Fibroblast of skin of right quadriceps (primary cell): Measurements from ENCODE around the gene PIK3R2.
A peak's percentile ranks its signal among the peaks of the same experiment; 100 is the strongest.
"Not testable (repeated sequence)": the region's sequence is repeated elsewhere in the genome, so short reads cannot be mapped to it uniquely, and the experiment has no call there.

ENCODE experiments used
- DNase-seq: peaks from one replicate; pipeline ENCODE4 v3.0.0-alpha.2; 2013

PIK3R2 gene

DNA sequence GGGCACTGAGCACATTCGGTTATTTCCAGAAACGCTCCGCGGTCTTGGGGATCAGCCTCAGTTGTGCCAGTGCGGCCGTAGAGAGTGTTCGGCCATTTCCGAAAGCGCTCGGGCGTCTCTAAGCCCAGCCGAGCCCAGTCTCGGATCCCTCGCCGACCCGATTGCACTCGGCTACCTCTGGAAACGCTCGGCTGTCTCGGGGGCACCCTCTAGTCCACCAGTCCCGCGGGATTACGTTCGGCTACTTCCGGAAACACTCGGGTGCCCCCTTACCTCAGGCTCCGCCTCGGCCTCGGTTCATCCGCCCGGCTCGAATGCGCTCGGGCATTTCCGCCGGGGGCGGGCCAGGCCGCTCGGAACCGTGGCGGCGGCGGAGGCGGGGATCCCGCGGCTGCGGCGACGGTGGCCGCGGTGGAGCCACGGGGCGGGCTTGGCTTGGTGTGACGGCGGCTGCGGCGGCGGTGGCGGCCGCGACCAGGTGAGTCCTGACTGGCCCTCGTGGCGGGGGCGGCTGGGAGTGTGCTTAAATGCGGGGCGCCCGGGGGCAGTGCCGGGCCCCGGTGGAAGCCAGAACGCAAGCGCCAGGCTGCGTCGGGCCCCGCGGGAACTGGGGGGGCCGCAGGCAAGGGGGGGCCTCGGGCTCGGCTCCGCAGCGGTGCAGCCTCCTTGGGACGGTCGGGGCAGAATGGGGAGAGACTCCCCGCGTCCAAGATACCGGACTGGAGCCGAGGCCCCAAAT lies at the start of gene PIK3R2:
Gene PIK3R2 (plus strand): TSS at position 347 of the 739 bp plus-strand sequence. CDS start 2,717 bp downstream, outside the sequence.
- peak; percentile 98 for DNase-seq

DNA sequence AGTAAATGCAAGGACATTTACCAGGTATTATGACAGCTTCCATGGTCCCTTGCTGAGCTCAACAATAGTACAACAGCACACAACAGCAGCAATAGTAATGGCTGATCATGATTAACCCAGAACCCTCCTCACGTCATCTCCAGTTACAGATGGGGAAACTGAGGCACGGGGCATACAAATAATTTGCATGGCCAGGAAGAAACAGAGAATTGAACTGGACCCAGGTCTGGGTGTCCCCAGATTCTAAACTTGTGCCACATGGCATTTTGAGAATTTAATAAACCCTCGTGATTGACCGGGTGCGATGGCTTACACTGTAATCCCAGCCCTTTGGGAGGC lies 48.2 kb upstream of the PIK3R2 start:
- no peak for DNase-seq

DNA sequence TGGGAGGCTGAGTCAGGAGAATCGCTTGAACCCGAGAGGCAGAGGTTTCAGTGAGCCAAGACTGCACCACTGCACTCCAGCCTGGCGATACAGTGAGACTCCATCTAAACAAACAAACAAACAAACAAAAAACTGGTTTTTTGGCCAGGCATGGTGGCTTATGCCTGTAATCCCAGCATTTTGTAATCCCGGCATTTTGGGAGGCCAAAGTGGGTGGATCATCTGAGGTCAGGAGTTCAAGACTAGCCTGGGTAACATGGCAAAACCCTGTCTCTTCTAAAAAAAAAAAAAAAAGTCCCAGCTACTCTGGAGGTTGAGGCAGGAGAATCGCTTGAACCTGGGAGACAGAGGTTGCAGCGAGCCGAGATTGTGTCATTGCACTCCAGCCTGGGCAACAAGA lies 47.7 kb upstream of the PIK3R2 start:
- DNase-seq: not testable (repeated sequence)

DNA sequence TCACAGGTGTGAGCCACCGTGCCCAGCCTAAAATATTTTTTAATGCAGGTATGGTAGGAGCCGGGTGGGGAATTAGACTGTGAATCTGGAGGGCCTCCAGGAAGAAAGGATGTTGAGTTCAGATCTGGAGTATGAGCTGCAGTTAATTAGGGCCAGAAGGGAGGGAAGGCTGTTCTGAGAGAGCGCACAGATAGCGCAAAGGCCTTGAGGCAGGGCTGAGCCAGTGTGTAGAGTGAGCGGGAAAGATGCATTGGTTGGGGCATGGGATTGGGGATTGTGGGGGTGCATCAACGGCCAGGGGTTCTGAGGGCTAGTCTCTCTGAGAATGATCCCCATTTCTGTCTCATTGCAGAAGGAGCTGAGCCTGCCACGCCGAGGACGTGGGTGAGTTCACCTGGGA lies 45.7 kb upstream of the PIK3R2 start:
- no peak for DNase-seq

DNA sequence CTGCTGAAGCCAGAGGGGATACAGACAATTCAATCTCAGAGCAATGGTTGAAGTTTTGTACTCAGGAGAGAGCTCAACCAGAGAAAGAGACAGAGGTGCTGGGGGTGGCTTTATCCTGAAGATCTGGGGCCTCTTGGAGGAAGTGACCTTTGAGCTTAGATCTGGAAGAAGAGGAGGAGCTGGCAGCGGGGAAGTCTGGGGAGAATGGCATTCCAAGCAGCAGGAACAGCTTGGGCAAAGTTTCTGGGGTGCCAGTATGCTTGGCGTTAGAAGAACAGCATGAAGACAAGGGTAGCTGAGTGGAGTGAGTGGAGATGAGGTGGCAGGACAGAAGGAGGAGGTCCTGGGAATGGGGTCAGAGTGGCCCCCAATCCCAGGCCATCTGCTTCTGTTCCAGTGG lies 44.1 kb upstream of the PIK3R2 start:
- DNase-seq: no peak

DNA sequence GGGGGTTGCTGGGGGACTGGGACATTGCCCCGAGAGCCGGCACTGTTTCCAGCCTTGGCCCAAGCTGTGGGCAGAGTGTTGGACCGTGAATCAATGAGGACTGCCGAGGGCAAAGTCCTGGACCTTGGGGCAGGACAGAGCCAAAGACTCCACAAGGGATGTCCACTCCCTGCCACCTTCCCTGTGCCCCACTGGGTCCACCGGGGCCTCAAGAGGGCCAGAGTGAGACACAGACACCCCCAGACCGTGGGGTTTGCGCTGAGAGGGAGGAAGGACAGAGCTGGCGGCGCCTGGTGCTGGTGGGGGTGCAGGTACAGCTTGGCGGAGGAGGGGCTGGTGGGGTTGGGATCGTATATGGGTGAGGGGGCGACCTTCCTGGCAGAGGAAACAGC lies 43.6 kb upstream of the PIK3R2 start:
- no peak for DNase-seq

DNA sequence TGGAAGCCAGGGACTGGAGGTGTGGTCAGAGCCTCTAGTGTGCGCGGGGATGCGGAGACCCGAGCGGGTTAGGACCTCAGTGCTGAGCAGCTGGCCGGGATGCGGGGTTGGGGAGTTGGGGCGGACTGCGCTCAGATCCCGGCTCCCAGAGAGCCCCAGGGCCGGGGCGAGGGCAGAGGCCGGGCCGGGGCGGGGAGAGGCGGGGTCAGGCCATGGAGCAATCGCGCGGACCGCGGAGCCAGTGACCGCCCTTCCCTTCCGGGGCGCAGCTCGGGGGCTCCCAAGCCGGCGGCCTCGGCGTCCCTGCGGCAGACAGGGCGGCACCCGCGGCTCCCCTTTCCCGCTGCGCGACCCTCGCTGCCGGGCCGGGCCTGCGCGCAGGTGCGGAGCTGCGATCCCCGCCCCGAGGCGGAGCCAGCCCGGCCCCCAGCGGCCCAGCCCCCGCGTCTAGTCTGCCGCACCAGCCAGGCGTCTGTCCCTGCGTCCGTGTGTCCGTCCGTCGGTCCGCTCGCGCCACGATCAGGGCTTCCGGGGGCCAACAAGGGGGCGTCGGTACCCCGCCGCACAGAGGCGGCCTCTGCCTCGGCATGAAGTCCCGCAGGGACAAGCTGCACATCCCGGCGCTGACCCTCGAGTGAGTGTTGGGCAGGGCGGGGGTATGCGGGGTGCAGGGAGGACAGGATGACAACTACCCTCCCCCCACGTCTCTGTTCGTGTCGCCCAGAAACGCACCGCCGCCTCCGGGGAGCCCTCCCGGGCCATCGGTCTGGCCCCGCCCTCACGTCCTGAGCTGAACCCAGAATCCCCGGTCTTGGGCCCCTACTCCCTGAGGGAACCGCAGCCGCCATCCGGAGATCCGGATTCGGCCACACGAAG lies 43.0 kb upstream of the PIK3R2 start:
- DNase-seq: no peak

DNA sequence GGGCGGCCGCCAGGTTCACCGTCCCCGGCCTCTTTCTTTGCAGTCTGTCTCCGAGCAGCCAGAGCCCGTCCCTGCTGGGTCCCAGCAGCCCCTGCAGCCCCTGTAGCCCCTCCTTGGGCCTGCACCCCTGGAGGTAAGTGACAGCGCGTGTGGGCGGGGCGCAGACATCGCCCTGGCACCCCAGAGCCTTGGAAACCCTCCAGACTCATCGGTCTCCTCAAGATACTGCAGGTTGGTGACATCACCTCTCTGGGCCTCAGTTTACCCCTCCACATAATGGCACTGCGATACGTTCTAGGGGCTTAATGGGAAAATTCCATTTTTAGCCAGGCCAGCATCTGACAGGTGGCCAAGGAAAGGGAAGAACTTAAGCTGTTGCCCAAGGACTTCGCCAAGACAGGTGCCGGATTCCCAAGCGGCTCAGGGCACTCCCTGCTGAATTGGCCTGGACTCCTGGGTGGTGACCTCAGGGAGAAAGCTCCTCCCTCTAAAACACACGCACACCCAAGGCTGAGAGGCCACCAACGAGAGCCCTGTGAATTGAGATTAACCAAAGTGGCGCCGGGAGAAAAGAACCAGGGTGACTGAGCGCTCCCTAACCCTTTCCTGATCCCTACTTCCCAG lies 42.2 kb upstream of the PIK3R2 start:
- DNase-seq: no peak

DNA sequence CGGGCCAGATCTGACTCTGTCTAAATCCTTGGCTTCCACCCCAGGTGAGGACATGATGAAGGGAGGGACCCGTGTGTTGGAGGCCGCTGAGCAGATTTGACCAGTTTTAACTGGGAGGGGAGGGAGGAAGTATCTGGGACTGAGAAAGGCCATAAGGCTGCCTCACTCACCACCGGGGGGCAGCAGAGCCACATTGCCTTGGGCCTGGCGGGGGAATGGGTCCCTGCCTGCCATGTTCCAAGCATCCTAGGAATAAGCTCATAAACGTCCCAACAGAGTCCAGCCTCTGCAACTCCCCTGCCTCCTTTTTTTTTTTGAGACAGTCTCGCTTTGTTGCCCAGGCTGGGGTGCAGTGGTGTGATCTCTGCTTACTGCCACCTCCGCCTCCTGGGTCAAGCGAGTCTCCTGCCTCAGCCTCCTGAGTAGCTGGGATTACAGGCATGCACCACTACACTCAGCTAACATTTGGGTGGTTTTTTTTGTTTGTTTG lies 39.9 kb upstream of the PIK3R2 start:
- peak; percentile 67 for DNase-seq

DNA sequence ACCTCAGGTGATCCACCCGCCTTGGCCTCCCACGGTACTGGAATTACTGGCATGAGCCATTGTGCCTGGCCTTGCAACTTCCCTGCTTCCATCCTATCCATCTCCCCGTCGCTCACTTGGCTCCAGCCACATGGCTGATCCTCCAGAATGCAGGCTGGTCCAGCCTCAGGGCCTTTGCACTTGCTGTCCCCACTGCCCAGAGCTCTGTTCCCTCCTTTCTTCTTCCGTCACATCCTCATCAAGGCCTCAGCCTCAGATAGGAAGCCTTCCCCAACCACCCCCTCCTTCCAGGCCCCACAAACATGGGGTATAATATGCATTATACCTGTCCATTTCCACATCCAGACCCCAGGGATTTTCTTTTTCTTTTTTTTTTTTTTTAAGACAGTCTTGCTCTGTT lies 39.1 kb upstream of the PIK3R2 start:
- no peak for DNase-seq

DNA sequence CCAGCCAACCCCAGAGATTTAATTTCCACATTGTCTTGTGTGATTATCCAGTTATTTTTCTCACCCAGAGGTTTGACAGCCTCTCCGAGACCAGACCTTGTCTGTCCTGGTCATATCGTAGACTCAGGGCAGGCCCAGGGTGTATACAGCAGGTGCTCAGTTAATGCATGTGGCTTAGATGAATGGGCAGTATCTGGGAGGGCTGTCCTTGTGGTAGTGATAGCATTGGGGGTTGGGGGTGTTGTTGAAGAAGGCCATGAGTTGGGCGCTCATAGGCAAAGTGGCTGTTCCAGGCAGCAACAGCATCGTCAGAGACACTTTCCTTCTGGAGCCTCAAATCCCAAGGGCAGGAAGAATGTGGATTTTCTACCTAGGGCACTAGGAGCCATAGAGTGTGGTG lies 38.5 kb upstream of the PIK3R2 start:
- DNase-seq: no peak

DNA sequence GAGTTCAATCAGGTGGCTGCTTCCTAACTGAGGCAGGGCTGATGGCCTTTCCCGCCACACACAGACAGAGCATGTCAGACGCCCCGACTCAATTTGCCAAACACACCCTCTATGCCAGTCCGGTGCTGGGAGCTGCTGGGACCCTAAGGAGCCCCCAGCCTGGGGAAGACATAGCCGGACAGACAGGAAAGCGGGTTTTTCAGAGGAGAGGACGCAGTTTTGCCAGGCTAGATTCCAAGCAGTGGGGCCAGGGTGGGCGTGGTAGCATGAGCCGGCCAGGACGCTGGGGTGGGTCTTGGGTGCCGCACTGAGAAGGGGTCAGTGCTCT lies 35.6 kb upstream of the PIK3R2 start:
- no peak for DNase-seq

DNA sequence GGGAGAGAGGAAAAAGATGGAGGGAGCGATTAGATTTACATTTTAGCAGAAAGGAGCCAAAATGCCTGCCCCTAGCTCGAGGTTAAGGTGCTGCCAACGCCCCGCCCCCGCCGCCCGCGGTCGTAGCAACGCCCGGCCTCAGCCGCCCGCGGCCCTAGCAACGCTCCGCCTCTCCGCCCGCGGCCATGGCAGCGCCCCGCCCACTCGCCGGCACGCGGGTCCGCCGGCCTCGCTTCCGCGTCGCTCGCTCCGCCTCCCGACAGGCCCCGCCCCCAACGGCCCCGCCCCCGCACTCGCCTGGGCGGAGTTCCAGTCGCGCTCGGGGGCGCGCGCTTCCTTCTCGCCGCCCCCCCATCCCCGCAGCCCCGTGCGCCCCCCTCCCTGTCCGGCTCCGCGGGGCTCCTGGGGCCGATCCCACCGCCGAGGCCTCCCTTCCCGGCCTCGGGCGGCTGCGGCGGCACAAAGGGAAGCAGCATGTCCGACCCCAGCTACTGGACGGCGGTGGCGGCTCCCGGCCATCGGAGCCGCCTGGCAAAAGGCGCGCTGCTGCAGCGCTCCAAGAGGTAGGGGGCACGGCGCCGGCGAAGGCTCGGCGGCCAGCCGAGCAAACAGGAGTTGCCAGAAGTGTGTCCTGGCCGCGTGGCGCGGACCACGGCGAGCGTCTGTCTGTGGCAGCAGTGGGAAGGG lies 35.1 kb upstream of the PIK3R2 start:
- DNase-seq: peak; percentile 82

DNA sequence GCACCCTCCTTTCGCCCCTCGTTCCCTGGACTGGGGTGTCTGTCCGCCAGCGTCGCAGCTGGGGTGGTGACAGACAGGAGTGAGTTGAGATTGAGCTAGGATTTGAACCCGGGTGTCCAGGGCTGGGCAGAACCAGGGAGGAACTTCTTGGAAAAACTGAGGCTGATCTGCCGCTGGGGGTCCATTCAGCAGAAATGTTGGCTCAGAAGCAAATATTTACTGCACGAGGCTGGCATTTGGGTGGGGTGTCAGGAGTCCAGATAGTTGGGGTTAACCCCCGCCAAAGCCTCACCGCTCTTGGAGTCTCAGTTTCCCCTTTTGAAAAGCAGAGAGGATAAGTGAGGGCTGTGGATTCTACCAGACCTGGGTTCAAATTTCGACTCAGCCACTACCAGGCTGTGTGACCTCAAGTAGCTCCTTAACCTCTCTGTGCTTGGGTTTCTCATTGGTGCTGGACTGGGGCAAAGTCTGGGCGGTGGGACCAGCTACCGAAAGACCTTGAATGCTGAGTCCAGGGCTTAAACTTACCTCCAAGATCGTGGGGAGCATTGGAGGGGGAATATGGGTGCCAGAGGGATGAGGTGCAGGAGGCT lies 34.4 kb upstream of the PIK3R2 start:
- DNase-seq: no peak

DNA sequence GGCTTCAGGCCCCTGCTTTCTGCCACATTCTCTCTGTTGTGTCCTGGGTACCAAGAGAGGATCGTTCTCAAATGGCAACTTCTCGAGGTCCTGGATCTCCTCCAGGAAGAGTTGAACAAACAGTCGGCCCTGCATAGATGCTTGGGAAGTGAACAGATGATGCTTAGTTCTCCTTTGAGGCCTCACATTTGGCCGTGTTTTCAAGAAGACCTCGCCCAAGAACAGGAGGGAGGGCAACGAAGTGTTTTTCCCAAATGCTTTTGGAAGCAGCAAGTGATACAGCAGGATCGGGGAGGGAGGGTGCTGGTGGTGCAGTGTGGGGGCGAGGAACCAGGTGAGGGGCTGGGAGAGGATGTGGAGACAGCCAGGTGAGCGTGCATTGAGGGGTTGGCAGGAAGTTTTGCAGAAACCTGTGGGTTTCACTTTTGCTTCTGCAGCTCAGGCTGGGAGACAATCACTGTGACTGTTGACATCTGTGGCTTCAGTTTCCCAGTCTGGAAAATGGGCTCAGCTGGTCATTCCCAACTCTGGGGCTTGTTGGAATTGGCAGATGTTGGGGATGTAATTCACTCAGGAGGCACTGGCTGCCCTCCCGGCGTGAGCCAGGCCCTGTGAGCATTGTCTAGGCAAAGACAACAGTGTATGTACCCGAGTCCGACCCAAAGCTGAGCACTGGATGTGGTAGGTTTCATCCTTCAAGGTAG lies 33.8 kb upstream of the PIK3R2 start:
- DNase-seq: no peak

DNA sequence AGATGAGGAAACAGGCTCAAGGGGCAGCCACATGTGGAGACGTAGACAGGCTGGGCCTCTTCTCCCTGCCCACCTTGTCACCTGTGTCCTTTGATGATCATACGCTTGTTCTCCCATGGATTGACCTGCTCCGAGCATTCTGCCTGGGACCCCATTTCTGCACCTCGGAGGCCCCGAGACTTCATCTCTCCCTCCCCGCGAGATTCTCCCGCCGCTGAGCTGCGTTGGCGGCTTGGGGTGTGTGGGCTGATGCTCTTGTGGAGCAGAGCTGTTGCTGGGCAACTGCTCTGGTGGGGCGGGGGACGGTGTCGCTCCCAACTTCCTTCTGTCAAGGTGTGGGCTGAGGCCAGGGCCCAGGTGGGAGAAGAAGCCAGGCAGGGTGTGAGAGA lies 33.3 kb upstream of the PIK3R2 start:
- no peak for DNase-seq

DNA sequence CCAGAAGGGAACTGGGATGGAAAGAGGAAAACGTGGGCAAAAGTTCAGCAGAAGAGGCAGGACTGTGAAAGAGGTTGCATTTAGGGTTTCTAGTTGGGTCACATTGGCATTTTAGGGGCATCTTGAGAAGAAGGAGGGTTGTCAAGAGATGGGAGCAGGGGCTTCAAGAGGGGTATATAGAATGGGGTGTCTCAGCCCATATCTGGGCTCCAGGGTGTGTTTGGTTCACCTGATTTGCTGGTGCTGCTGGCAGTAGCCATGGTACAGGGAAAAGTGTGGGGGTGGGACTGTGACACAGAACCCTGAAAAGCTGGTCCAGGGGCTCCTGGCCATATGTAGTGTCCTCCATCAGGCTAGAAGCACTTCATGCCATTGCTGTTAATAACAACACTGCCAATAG lies 32.8 kb upstream of the PIK3R2 start:
- no peak for DNase-seq

DNA sequence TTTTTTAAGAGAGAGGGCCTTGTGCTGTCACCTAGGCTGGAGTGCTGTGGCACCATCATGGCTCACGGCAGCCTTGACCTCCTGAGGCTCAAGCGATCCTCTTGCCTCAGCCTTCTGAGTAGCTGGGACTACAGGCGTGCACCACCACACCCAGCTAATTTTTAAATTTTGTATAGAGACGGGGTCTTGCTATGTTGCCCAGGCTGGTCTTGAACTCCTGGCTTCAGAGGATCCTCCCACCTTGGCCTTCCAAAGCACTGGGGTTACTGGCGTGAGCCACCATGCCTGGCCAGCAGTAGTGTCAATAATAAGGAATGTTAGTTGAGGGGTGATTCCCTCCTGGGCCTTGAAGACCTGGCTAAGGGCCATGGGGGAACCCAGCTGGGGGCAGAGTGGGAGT lies 31.8 kb upstream of the PIK3R2 start:
- no peak for DNase-seq

DNA sequence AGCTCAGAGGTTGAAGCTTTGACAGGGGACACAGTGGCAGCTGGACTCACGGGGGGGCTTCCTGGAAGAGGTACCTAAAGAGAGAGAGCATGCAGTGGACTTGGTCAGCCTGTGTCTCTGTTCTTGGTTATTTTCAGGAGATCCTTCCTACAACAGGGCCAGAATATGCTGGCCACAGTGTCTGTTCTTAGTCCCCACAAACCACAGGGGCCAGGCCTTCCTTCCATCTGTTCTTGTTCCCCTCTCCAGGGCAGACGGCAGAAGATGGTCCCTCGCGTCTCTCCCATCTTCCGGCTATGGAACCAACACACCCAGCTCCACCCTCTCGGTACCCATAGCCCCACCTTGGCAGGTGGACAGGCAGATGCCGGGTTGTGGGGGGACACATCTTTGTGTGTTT lies 30.5 kb upstream of the PIK3R2 start:
- no peak for DNase-seq

DNA sequence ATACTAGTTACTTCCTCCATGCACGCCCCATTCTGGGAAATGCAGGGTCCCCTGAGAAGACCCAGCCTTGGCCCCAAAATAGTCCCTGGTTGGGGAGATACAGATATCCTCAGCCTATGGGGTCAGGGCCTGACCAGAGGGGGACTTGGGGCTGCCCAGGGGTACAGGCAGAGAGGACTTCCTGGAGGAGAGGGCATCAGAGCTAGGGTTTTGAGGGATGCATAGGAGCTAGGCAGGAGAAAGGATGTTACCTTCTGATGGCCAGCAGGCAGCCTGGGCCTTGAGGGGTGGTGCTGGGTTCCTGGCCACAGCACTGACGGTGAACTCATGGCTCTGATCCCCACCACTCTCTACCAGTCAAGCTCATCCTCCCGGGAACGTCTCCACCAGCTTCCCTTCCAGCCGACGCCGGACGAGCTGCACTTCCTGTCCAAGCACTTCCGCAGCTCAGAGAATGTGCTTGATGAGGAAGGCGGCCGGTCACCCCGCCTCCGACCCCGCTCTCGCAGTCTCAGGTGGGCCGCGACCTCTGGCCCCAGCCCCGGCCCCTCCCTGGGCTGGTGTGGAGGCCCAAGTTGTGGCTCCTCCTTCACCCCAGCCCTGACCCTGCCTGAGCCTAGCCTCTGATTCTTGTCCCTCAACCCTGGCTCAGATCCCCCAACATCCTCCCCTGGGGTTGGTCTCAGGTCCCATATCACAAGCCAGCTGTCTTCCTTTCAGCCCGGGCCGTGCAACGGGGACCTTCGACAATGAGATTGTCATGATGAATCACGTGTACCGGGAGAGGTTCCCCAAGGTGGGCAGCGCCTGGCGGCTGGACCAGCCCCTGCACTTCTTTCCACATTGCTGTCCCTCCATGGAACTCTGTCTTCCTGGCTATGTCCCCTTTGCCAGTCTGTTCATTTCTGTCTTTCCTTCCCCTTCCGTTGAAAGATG lies 29.8 kb upstream of the PIK3R2 start:
- no peak for DNase-seq

DNA sequence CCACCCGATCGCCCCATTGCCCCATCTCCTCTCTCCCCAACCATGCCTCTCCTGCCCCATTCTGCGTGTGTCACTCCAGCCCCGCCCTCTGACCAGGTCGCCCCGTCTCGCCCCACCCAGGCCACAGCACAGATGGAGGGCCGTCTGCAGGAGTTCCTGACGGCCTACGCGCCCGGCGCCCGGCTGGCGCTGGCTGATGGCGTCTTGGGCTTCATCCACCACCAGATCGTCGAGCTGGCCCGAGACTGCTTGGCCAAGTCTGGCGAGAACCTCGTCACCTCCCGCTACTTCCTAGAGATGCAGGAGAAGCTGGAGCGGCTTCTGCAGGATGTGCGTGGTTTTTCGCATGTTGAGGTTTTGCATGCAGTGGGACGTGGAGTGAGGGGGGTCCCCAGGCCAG lies 29.1 kb upstream of the PIK3R2 start:
- no peak for DNase-seq
